IMR-90 (cell line): ENCODE measurements around the gene ANKRD40. TPM values are rescaled to one million over a fixed set of nuclear protein-coding genes. Genes with fewer than 3 reads are reported as not detected.

Source experiments
- ATAC-seq: fragments of 200-7000 bp; cut with Tn5 transposase; 2 replicates; pipeline ENCODE4 v1.9.1; 2020; ENCODE audit warnings: low read depth, mild to moderate bottlenecking, moderate library complexity
- BruUV-seq: library from RNA; stranded (reverse); fragments of 400-500 nt; replicated peaks from 2 replicates; lab custom pipeline; 2021; lab: Mats Ljungman, UMichigan
- CTCF ChIA-PET: fragments of 300-600 bp; formaldehyde crosslinking; extraction: SDS; loops from one replicate; lab custom pipeline; 2021; ENCODE audit warnings: antibody characterized with exemption; lab: Yijun Ruan, JAX
- POLR2A ChIA-PET: fragments of 300-600 bp; sonication (Branson Sonifier 250); formaldehyde crosslinking; loops from one replicate; lab custom pipeline; 2022; ENCODE audit warnings: antibody characterized with exemption; ENCODE audit not compliant: unreplicated experiment; lab: Charles Lee
- DNase-seq: peaks from one replicate; pipeline ENCODE4 v3.0.0; 2013
- H2AFZ ChIP-seq: replicated peaks from 2 replicates; pipeline ENCODE3; 2013; ENCODE audit warnings: low read length, mild to moderate bottlenecking; ENCODE audit not compliant: poor library complexity
- H2AK5ac ChIP-seq: 2 replicates; pipeline ENCODE4 v1.6.1; 2013; ENCODE audit warnings: low read depth, low read length, inconsistent platforms
- H2AK9ac ChIP-seq: replicated peaks from 2 replicates; pipeline ENCODE3; 2013; ENCODE audit warnings: mild to moderate bottlenecking, low read depth, low read length, moderate library complexity; ENCODE audit not compliant: poor library complexity
- H2BK120ac ChIP-seq: 2 replicates; pipeline ENCODE4 v1.6.1; 2013; ENCODE audit warnings: low read depth, low read length, inconsistent platforms
- H2BK15ac ChIP-seq: 3 replicates; pipeline ENCODE4 v1.6.1; 2013; ENCODE audit warnings: low read depth, low read length, inconsistent platforms
- H2BK20ac ChIP-seq: 2 replicates; pipeline ENCODE4 v1.6.1; 2013; ENCODE audit warnings: low read depth, mild to moderate bottlenecking, inconsistent platforms, low read length, moderate library complexity
- H2BK5ac ChIP-seq: 2 replicates; pipeline ENCODE4 v1.6.1; 2013; ENCODE audit warnings: mild to moderate bottlenecking, low read depth, low read length, inconsistent platforms; ENCODE audit not compliant: poor library complexity, severe bottlenecking
- H3K14ac ChIP-seq: replicated peaks from 2 replicates; pipeline ENCODE4 v1.6.1; 2013; ENCODE audit warnings: low read depth, low read length, inconsistent platforms
- H3K18ac ChIP-seq: 2 replicates; pipeline ENCODE4 v1.6.1; 2013; ENCODE audit warnings: low read depth, low read length, control low read depth
- H3K23ac ChIP-seq: 2 replicates; pipeline ENCODE4 v1.6.1; 2013; ENCODE audit warnings: low read depth, low read length, inconsistent platforms
- H3K27ac ChIP-seq: 2 replicates; pipeline ENCODE4 v1.5.1; 2013; ENCODE audit warnings: mild to moderate bottlenecking, control low read depth, low read length; ENCODE audit not compliant: insufficient read depth
- H3K27me3 ChIP-seq: 2 replicates; pipeline ENCODE4 v1.6.1; 2013; ENCODE audit warnings: low read length; ENCODE audit not compliant: control insufficient read depth, insufficient read depth
- H3K36me3 ChIP-seq: 2 replicates; pipeline ENCODE4 v1.6.1; 2013; ENCODE audit warnings: low read length, mixed read lengths; ENCODE audit not compliant: control insufficient read depth, insufficient read depth
- H3K4ac ChIP-seq: 2 replicates; pipeline ENCODE4 v1.6.1; 2013; ENCODE audit warnings: low read depth, low read length, inconsistent platforms
- H3K4me1 ChIP-seq: 2 replicates; pipeline ENCODE4 v1.6.1; 2013; ENCODE audit warnings: low read length, mixed read lengths; ENCODE audit not compliant: control insufficient read depth, insufficient read depth
- H3K4me2 ChIP-seq: 2 replicates; pipeline ENCODE4 v1.6.1; 2013; ENCODE audit warnings: low read depth, mild to moderate bottlenecking, control low read depth, low read length, moderate library complexity
- H3K4me3 ChIP-seq: 2 replicates; pipeline ENCODE4 v1.5.1; 2013; ENCODE audit warnings: low read depth, mild to moderate bottlenecking, control low read depth, low read length, moderate library complexity; ENCODE audit not compliant: insufficient read depth
- H3K56ac ChIP-seq: 2 replicates; pipeline ENCODE4 v1.6.1; 2013; ENCODE audit warnings: low read length, inconsistent platforms; ENCODE audit not compliant: insufficient read depth; ENCODE audit errors: extremely low read depth
- H3K79me1 ChIP-seq, 2 experiments: 2 replicates each; pipeline ENCODE4 v1.6.1; 2013; ENCODE audit warnings: low read length in 2 of 2, inconsistent platforms in 1 of 2, low read depth in 1 of 2
- H3K9ac ChIP-seq: 2 replicates; pipeline ENCODE4 v1.6.1; 2013; ENCODE audit warnings: low read depth, low read length, control low read depth
- H3K9me1 ChIP-seq: 2 replicates; pipeline ENCODE4 v1.6.1; 2013; ENCODE audit warnings: low read length, inconsistent platforms; ENCODE audit not compliant: insufficient read depth
- H3K9me3 ChIP-seq: 2 replicates; pipeline ENCODE4 v1.6.1; 2013; ENCODE audit warnings: low read length; ENCODE audit not compliant: control insufficient read depth, insufficient read depth
- H4K20me1 ChIP-seq: 2 replicates; pipeline ENCODE4 v1.6.1; 2013; ENCODE audit warnings: low read length, inconsistent platforms; ENCODE audit not compliant: insufficient read depth
- H4K5ac ChIP-seq: 2 replicates; pipeline ENCODE4 v1.6.1; 2013; ENCODE audit warnings: mild to moderate bottlenecking, low read depth, low read length, control low read depth
- H4K8ac ChIP-seq, 2 experiments: 2 replicates each; pipeline ENCODE4 v1.6.1; 2013; ENCODE audit warnings: low read depth in 2 of 2, low read length in 2 of 2, control low read depth in 1 of 2, inconsistent platforms in 1 of 2
- H4K91ac ChIP-seq: 2 replicates; pipeline ENCODE4 v1.6.1; 2013; ENCODE audit warnings: low read depth, low read length, inconsistent platforms; ENCODE audit not compliant: insufficient read depth
- CHD1 ChIP-seq: IDR thresholded peaks from 2 replicates; pipeline ENCODE4 v1.6.1; 2012; ENCODE audit warnings: low read depth, low read length, improper control_type of control experiment
- POLR2A ChIP-seq: IDR thresholded peaks from 2 replicates; pipeline ENCODE4 v1.6.1; 2012; ENCODE audit warnings: mild to moderate bottlenecking, low read depth, low read length
- WGBS, 2 experiments: methylation state at CpG; one replicate each; pipeline versions ENCODE4 v1.1.5 to v1.1.7; 2013; ENCODE audit warnings: missing lambda C conversion rate in 2 of 2; ENCODE audit not compliant: insufficient read length in 1 of 2; ENCODE audit errors: extremely low coverage in 2 of 2; 5-methylcytosine and 5-hydroxymethylcytosine counted together
- dilution Hi-C: fragments of 300-500 bp; cut with HindIII; formaldehyde crosslinking; loops from one replicate; pipeline ENCODE4 v1.14.3; 2018; ENCODE audit warnings: low sequenced_read_pairs; ENCODE audit not compliant: unreplicated experiment
- in situ Hi-C: fragments of 300-500 bp; cut with MboI; formaldehyde crosslinking; loops from 3 replicates; pipeline ENCODE4 v1.14.3; 2019; ENCODE audit warnings: low sequenced_read_pairs, inconsistent platforms, mixed read lengths
- intact Hi-C: fragments of 100-400 bp; cut with micrococcal nuclease; formaldehyde crosslinking; loops from 2 replicates; pipeline ENCODE4 v1.10.0; 2022
- polyA plus RNA-seq, 3 experiments: library from polyadenylated mRNA; depleted of rRNA; stranded (reverse); fragments of >200 nt; gene quantifications; 2 replicates each; pipeline ENCODE4 v1.2.3, GENCODE V29; 2012; ENCODE audit warnings: low replicate concordance in 1 of 3
- total RNA-seq: library from RNA; depleted of rRNA; stranded (reverse); fragments of >200 nt; gene quantifications from 2 replicates; pipeline ENCODE4 v1.2.3, GENCODE V29; 2012

The ANKRD40 gene
- total and polyA plus RNA-seq, 2 of the 4 experiments (the other 2 are of a cell fraction): 23.4 to 35.8 TPM

DNA sequence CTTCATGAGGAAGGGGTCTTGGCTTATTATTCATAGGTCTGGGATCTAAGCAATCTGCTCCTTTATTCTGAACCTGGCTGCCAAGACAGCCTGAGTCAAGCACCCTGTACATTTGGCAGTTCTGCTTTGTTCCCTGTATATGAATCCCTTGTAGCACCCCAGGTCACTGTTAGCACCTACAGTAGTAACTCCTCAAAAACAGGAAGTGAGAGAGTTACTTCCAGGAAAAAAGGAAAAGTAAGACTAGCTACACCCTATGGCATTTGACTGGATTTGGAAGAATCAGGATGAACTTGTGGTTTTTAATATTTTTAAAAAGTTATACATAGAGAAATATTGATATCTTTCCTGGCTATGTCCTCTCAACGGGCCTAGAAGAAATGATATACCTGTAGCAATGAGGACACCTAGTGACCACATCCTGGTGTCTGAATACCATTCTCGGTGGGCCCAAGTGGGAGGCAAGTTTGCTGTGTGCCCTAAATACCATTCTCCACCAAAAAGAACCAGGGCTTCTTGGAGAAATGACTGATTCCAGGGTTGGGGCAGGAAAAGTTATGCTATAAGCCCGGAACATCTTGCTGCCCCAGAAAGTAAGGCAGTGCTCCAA, 9.9 kb downstream of the ANKRD40 start:
- no TSS peak for BruUV-seq
- peaks cover 4% of the 10 kb centered on the region; the same call in 1 of the 2 replicates for H4K20me1 ChIP-seq
- H3K4me1 ChIP-seq: peaks cover 15% of the 10 kb centered on the region
- H2BK15ac ChIP-seq: no peak overlapping the region
- H3K79me1 ChIP-seq: peaks cover 10 to 41% of the 10 kb centered on the region in 2 experiments
- ATAC-seq: no peak
- intact Hi-C loops (no loop called here), in situ Hi-C loops (loop anchor here (10.0 kb wide), 1 partner anchor 213 kb away; no protein-coding TSS in a partner anchor), dilution Hi-C loops (no loop called here)
- H3K4me2 ChIP-seq: no peak overlapping the region
- H3K27me3 ChIP-seq: no peaks in the 10 kb centered on the region
- no peak overlapping the region for H3K18ac ChIP-seq
- H4K5ac ChIP-seq: no peak overlapping the region
- no peak overlapping the region for H2BK120ac ChIP-seq
- H4K91ac ChIP-seq: no peak overlapping the region
- no peak overlapping the region for H3K27ac ChIP-seq
- no peak overlapping the region for H2BK20ac ChIP-seq
- H2AK9ac ChIP-seq: no peak overlapping the region
- no peak overlapping the region for H4K8ac ChIP-seq
- no peak overlapping the region for H3K14ac ChIP-seq
- H3K56ac ChIP-seq: no peak overlapping the region
- CTCF ChIA-PET: interaction anchor here (1.3 kb wide), 1 partner anchor 147 kb away, joined by 4 read pairs; no protein-coding TSS in a partner anchor
- POLR2A ChIA-PET: no interaction called here
- H2AK5ac ChIP-seq: no peak overlapping the region
- no CpG with 5 or more reads among the region's 3 CpGs for WGBS, 2 experiments
- no peak overlapping the region for H3K4me3 ChIP-seq
- H2BK5ac ChIP-seq: no peak overlapping the region
- H3K23ac ChIP-seq: no peak overlapping the region
- no peak for TF ChIP-seq CHD1
- TF ChIP-seq POLR2A: no peak
- H3K9me1 ChIP-seq: peaks cover 1% of the 10 kb centered on the region
- no peak overlapping the region for H2AFZ ChIP-seq
- no peaks in the 10 kb centered on the region for H3K9me3 ChIP-seq
- no peak overlapping the region for H3K9ac ChIP-seq
- no peak overlapping the region for H3K4ac ChIP-seq
- peaks cover 27% of the 10 kb centered on the region for H3K36me3 ChIP-seq
- DNase-seq: no peak
